Endothelial cell of umbilical vein (primary cell): Measurements from ENCODE around the gene BRF1.

ENCODE experiments used
- CTCF ChIP-seq, 2 donors: IDR thresholded peaks; 1 replicate in 1 of 2; 2 replicates in 1 of 2; pipeline ENCODE4 v1.5.1; 2011; ENCODE audit warnings: low read length in 2 of 2, mild to moderate bottlenecking in 2 of 2, moderate library complexity in 2 of 2, control low read depth in 1 of 2, inconsistent platforms in 1 of 2, low read depth in 1 of 2; ENCODE audit not compliant: insufficient read depth in 1 of 2; ENCODE audit errors: extremely low read depth in 1 of 2
- EZH2 ChIP-seq: IDR thresholded peaks from 2 replicates; pipeline ENCODE4 v1.6.1; 2012; ENCODE audit warnings: borderline replicate concordance, low read depth, mild to moderate bottlenecking, moderate library complexity, low read length, inconsistent platforms; ENCODE audit not compliant: severe bottlenecking
- FOS ChIP-seq: IDR thresholded peaks from 2 replicates; pipeline ENCODE4 v1.6.1; 2011; ENCODE audit warnings: mild to moderate bottlenecking, low read length, moderate library complexity, borderline replicate concordance; ENCODE audit not compliant: insufficient read depth
- JUN ChIP-seq: IDR thresholded peaks from 2 replicates; pipeline ENCODE4 v1.6.1; 2011; ENCODE audit warnings: borderline replicate concordance, low read depth; ENCODE audit not compliant: insufficient read length, insufficient read depth
- MAX ChIP-seq: IDR thresholded peaks from 2 replicates; pipeline ENCODE4 v1.6.1; 2011; ENCODE audit not compliant: insufficient read depth, insufficient read length
- MYC ChIP-seq: IDR thresholded peaks from one replicate; pipeline ENCODE4 v1.6.1; 2011; ENCODE audit warnings: mild to moderate bottlenecking, low read depth, low read length
- POLR2A ChIP-seq: IDR thresholded peaks from 2 replicates; pipeline ENCODE4 v1.6.1; 2012; ENCODE audit warnings: low read depth, mild to moderate bottlenecking, control low read depth, low read length
- POLR2AphosphoS5 ChIP-seq: IDR thresholded peaks from 2 replicates; pipeline ENCODE4 v1.6.1; 2012; ENCODE audit warnings: low read depth, mild to moderate bottlenecking, control low read depth, low read length, moderate library complexity; ENCODE audit not compliant: insufficient read depth

GRCh38 chr14:105161309-105161708, 139.5 kb downstream of the BRF1 start:
- TF ChIP-seq CTCF (IDR thresholded peaks at IDR 0.05; ENCODE audit: extremely low read depth in 1 of 2, insufficient read depth in 1 of 2, low read depth in 1 of 2, low read length in 2 of 2), result no peak
- TF ChIP-seq EZH2, result no peak
- TF ChIP-seq MYC, result no peak
- TF ChIP-seq POLR2AphosphoS5, result no peak
- TF ChIP-seq POLR2A, result no peak
- no peak for TF ChIP-seq MAX
- TF ChIP-seq FOS, result no peak
- no peak for TF ChIP-seq JUN
